ENCODE data around the gene KLHL35.

KLHL35 gene

GRCh38 chr11:75431533-75432525 lies 1.2 kb downstream of the KLHL35 start:
- POLR2A ChIA-PET, result no interaction called here
- no peak for TF ChIP-seq CTCF (IDR thresholded peaks at IDR 0.05; ENCODE audit: control extremely low read depth, extremely low read depth, low read depth, missing control alignments)
- no peak for DNase-seq (ENCODE audit: extremely low spot score)
- CTCF ChIA-PET, result interaction anchor here (0.9 to 2.0 kb wide), 5 partner anchors 13 to 100 kb away, joined by 3 to 7 read pairs (median 5); no protein-coding TSS in a partner anchor

- CTCF ChIA-PET, result interaction anchor here (1.0 to 2.0 kb wide), 2 partner anchors 21 to 43 kb away, joined by 3 to 6 read pairs; no protein-coding TSS in a partner anchor
These were observed 2.1 kb downstream of the KLHL35 start for GRCh38 chr11:75430714-75431532.

GRCh38 chr11:75429902-75430713 lies 2.9 kb downstream of the KLHL35 start:
- CTCF ChIA-PET, result interaction anchor here (1.1 to 2.0 kb wide), 3 partner anchors 15 to 60 kb away, joined by 3 to 6 read pairs (median 5); no protein-coding TSS in a partner anchor
- TF ChIP-seq CTCF (IDR thresholded peaks at IDR 0.05; ENCODE audit: control extremely low read depth, extremely low read depth, low read depth, missing control alignments), result peak; percentile 0
- DNase-seq (ENCODE audit: extremely low spot score), result peak; percentile 72
- POLR2A ChIA-PET, result no interaction called here

More at GRCh38 chr11:75430714-75431532, 2.1 kb downstream of the KLHL35 start:
- POLR2A ChIA-PET, result no interaction called here
- DNase-seq (ENCODE audit: extremely low spot score), result no peak
- TF ChIP-seq CTCF (IDR thresholded peaks at IDR 0.05; ENCODE audit: control extremely low read depth, extremely low read depth, low read depth, missing control alignments), result no peak

- TF ChIP-seq CTCF (IDR thresholded peaks at IDR 0.05; ENCODE audit: control extremely low read depth, extremely low read depth, low read depth, missing control alignments), result no peak
- ChIA-PET POLR2A (no interaction called here), CTCF (interaction anchor here (1.1 to 2.0 kb wide), 3 partner anchors 15 to 61 kb away, joined by 3 to 6 read pairs (median 5); no protein-coding TSS in a partner anchor)
- DNase-seq (ENCODE audit: extremely low spot score), result no peak
These were observed 3.4 kb downstream of the KLHL35 start for GRCh38 chr11:75429641-75429901.

GRCh38 chr11:75428989-75429640 lies 3.9 kb downstream of the KLHL35 start:
- DNase-seq (ENCODE audit: extremely low spot score), result no peak
- no peak for TF ChIP-seq CTCF (IDR thresholded peaks at IDR 0.05; ENCODE audit: control extremely low read depth, extremely low read depth, low read depth, missing control alignments)
- ChIA-PET POLR2A (no interaction called here), CTCF (interaction anchor here (1.1 to 4.8 kb wide), 4 partner anchors 16 to 61 kb away, joined by 3 to 22 read pairs (median 6); no protein-coding TSS in a partner anchor)
